Measurements from ENCODE around the gene SPARC.
A peak's percentile ranks its signal among the peaks of the same experiment; 100 is the strongest.
"Not testable (repeated sequence)": the region's sequence is repeated elsewhere in the genome, so short reads cannot be mapped to it uniquely, and the experiment has no call there.

The SPARC gene

GRCh38 chr5:151691706-151692105, 5.0 kb upstream of the SPARC start:
- H3K27ac ChIP-seq = no peak overlapping the region
- no peaks in the 10 kb centered on the region for H3K27me3 ChIP-seq
- H3K4me3 ChIP-seq = no peak overlapping the region
- no peak overlapping the region for H3K9ac ChIP-seq
- no peak for TF ChIP-seq Cebpa-rat (IDR thresholded peaks at IDR 0.05)
- no peaks in the 10 kb centered on the region for H4K20me1 ChIP-seq
- H3K36me3 ChIP-seq = no peaks in the 10 kb centered on the region
- H3K9me3 ChIP-seq = no peaks in the 10 kb centered on the region
- no peak overlapping the region for H3K4me2 ChIP-seq
- H3K4me1 ChIP-seq = peaks cover 7% of the 10 kb centered on the region

- not testable (repeated sequence) for H4K20me1 ChIP-seq, H3K9me3 ChIP-seq, H3K27me3 ChIP-seq, H3K4me3 ChIP-seq, H3K9ac ChIP-seq, H3K4me2 ChIP-seq, H3K27ac ChIP-seq, H3K36me3 ChIP-seq
- H3K4me1 ChIP-seq = peaks cover 14% of the 10 kb centered on the region
Observed at GRCh38 chr5:151689591-151689990, 2.9 kb upstream of the SPARC start.

GRCh38 chr5:151688436-151688835, 1.7 kb upstream of the SPARC start:
- H3K9ac ChIP-seq = no peak overlapping the region
- H4K20me1 ChIP-seq = no peaks in the 10 kb centered on the region
- H3K4me1 ChIP-seq = peaks cover 14% of the 10 kb centered on the region
- no peak for TF ChIP-seq Cebpa-rat (IDR thresholded peaks at IDR 0.05)
- no peak overlapping the region for H3K4me3 ChIP-seq
- H3K36me3 ChIP-seq = no peaks in the 10 kb centered on the region
- no peaks in the 10 kb centered on the region for H3K27me3 ChIP-seq
- no peak overlapping the region for H3K4me2 ChIP-seq
- no peaks in the 10 kb centered on the region for H3K9me3 ChIP-seq
- no peak overlapping the region for H3K27ac ChIP-seq

GRCh38 chr5:151685749-151686673, 704 bp downstream of the SPARC start:
- TF ChIP-seq Cebpa-rat (IDR thresholded peaks at IDR 0.05) = no peak
- H3K27ac ChIP-seq = no peak overlapping the region
- H3K4me1 ChIP-seq = peaks cover 14% of the 10 kb centered on the region
- H3K9ac ChIP-seq = peak overlapping the region; percentile 21; the same call in 1 of the 2 replicates
- H4K20me1 ChIP-seq = no peaks in the 10 kb centered on the region
- peak overlapping the region; percentile 80 for H3K4me2 ChIP-seq
- peak overlapping the region; percentile 57 for H3K4me3 ChIP-seq
- H3K36me3 ChIP-seq = no peaks in the 10 kb centered on the region
- H3K27me3 ChIP-seq = no peaks in the 10 kb centered on the region
- H3K9me3 ChIP-seq = no peaks in the 10 kb centered on the region

- peaks cover 14% of the 10 kb centered on the region for H3K4me1 ChIP-seq
- no peak overlapping the region for H3K9ac ChIP-seq
- no peaks in the 10 kb centered on the region for H3K27me3 ChIP-seq
- H4K20me1 ChIP-seq = no peaks in the 10 kb centered on the region
- no peaks in the 10 kb centered on the region for H3K36me3 ChIP-seq
- H3K9me3 ChIP-seq = no peaks in the 10 kb centered on the region
- no peak overlapping the region for H3K4me2 ChIP-seq
- no peak overlapping the region for H3K27ac ChIP-seq
- no peak overlapping the region for H3K4me3 ChIP-seq
- no peak for TF ChIP-seq Cebpa-rat (IDR thresholded peaks at IDR 0.05)
Observed at GRCh38 chr5:151684690-151685361, 1.9 kb downstream of the SPARC start.

GRCh38 chr5:151683986-151684588, 2.6 kb downstream of the SPARC start:
- H3K27ac ChIP-seq = no peak overlapping the region
- no peaks in the 10 kb centered on the region for H3K27me3 ChIP-seq
- H3K4me3 ChIP-seq = no peak overlapping the region
- no peak for TF ChIP-seq Cebpa-rat (IDR thresholded peaks at IDR 0.05)
- H3K9ac ChIP-seq = no peak overlapping the region
- H3K36me3 ChIP-seq = no peaks in the 10 kb centered on the region
- no peak overlapping the region for H3K4me2 ChIP-seq
- peaks cover 14% of the 10 kb centered on the region for H3K4me1 ChIP-seq
- no peaks in the 10 kb centered on the region for H4K20me1 ChIP-seq
- H3K9me3 ChIP-seq = no peaks in the 10 kb centered on the region

GRCh38 chr5:151683444-151683843, 3.3 kb downstream of the SPARC start:
- Histone ChIP-seq H3K27me3 (no peaks in the 10 kb centered on the region), H3K36me3 (no peaks in the 10 kb centered on the region), H3K27ac (no peak overlapping the region), H4K20me1 (no peaks in the 10 kb centered on the region), H3K4me2 (no peak overlapping the region), H3K9ac (no peak overlapping the region), H3K4me1 (peaks cover 17% of the 10 kb centered on the region), H3K9me3 (no peaks in the 10 kb centered on the region), H3K4me3 (no peak overlapping the region)
- TF ChIP-seq Cebpa-rat (IDR thresholded peaks at IDR 0.05) = no peak

GRCh38 chr5:151682751-151683331, 3.9 kb downstream of the SPARC start:
- no peak overlapping the region for H3K4me3 ChIP-seq
- no peaks in the 10 kb centered on the region for H3K27me3 ChIP-seq
- H3K9me3 ChIP-seq = no peaks in the 10 kb centered on the region
- no peaks in the 10 kb centered on the region for H4K20me1 ChIP-seq
- no peak overlapping the region for H3K4me2 ChIP-seq
- H3K27ac ChIP-seq = no peak overlapping the region
- TF ChIP-seq Cebpa-rat (IDR thresholded peaks at IDR 0.05) = no peak
- H3K36me3 ChIP-seq = no peaks in the 10 kb centered on the region
- H3K9ac ChIP-seq = no peak overlapping the region
- peaks cover 23% of the 10 kb centered on the region for H3K4me1 ChIP-seq

GRCh38 chr5:151682240-151682639, 4.5 kb downstream of the SPARC start:
- no peak for TF ChIP-seq Cebpa-rat (IDR thresholded peaks at IDR 0.05)
- H3K4me1 ChIP-seq = peaks cover 27% of the 10 kb centered on the region
- H3K27me3 ChIP-seq = no peaks in the 10 kb centered on the region
- H3K4me2 ChIP-seq = no peak overlapping the region
- H3K9ac ChIP-seq = no peak overlapping the region
- no peak overlapping the region for H3K27ac ChIP-seq
- H3K36me3 ChIP-seq = no peaks in the 10 kb centered on the region
- H3K9me3 ChIP-seq = no peaks in the 10 kb centered on the region
- H4K20me1 ChIP-seq = no peaks in the 10 kb centered on the region
- H3K4me3 ChIP-seq = no peak overlapping the region
